Measurements from ENCODE around the gene NR4A2. TPM values are rescaled to one million over a fixed set of nuclear protein-coding genes. Genes with fewer than 3 reads are reported as not detected.

NR4A2 gene
- total RNA-seq, 1 experiment from 2014 or later, result 0.66 TPM

- 0 out of 2 replicates have a peak, but pooled peaks have one; percentile 32 for TF ChIP-seq ZNF232 (CRISPR knock-in tag; IDR thresholded peaks at IDR 0.05)
- TF ChIP-seq CREB1 (CRISPR knock-in tag; IDR thresholded peaks at IDR 0.05), result 0 out of 2 replicates have a peak, but pooled peaks have one; percentile 78
- no peak for TF ChIP-seq SMAD4 (CRISPR knock-in tag; IDR thresholded peaks at IDR 0.05)
- no peak for TF ChIP-seq AR (CRISPR knock-in tag; IDR thresholded peaks at IDR 0.05)
- TF ChIP-seq KAT7 (CRISPR knock-in tag; IDR thresholded peaks at IDR 0.05; ENCODE audit: borderline replicate concordance), result 0 out of 2 replicates have a peak, but pooled peaks have one; percentile 40
- no peak; the same call in 1 of the 2 replicates for TF ChIP-seq ZNF121 (CRISPR knock-in tag; IDR thresholded peaks at IDR 0.05)
- TF ChIP-seq SP1 (CRISPR knock-in tag; conservative IDR thresholded peaks at IDR 0.05), result no peak; the same call in 1 of the 2 replicates
- peak; percentile 26; the same call in 1 of the 2 replicates for TF ChIP-seq SMAD3 (CRISPR knock-in tag; IDR thresholded peaks at IDR 0.05; ENCODE audit: borderline replicate concordance)
- TF ChIP-seq, protein P1, sequence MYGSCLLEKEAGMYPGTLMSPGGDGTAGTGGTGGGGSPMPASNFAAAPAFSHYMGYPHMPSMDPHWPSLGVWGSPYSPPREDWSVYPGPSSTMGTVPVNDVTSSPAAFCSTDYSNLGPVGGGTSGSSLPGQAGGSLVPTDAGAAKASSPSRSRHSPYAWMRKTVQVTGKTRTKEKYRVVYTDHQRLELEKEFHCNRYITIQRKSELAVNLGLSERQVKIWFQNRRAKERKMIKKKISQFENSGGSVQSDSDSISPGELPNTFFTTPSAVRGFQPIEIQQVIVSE (CRISPR knock-in tag; IDR thresholded peaks at IDR 0.05; ENCODE audit: borderline replicate concordance), result no peak
- TF ChIP-seq NR1H2 (CRISPR knock-in tag; IDR thresholded peaks at IDR 0.05), result no peak
- no peak for TF ChIP-seq ESRRA (CRISPR knock-in tag; IDR thresholded peaks at IDR 0.05; ENCODE audit: borderline replicate concordance)
- TF ChIP-seq JUN (CRISPR knock-in tag; IDR thresholded peaks at IDR 0.05), result no peak
- peak; percentile 79; the same call in 1 of the 2 replicates for TF ChIP-seq ZBTB43 (CRISPR knock-in tag; IDR thresholded peaks at IDR 0.05)
- TF ChIP-seq, protein P2, sequence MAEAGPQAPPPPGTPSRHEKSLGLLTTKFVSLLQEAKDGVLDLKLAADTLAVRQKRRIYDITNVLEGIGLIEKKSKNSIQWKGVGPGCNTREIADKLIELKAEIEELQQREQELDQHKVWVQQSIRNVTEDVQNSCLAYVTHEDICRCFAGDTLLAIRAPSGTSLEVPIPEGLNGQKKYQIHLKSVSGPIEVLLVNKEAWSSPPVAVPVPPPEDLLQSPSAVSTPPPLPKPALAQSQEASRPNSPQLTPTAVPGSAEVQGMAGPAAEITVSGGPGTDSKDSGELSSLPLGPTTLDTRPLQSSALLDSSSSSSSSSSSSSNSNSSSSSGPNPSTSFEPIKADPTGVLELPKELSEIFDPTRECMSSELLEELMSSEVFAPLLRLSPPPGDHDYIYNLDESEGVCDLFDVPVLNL (CRISPR knock-in tag; IDR thresholded peaks at IDR 0.05; ENCODE audit: borderline replicate concordance, low read depth), result no peak
- no peak for TF ChIP-seq PRRX2 (CRISPR knock-in tag; IDR thresholded peaks at IDR 0.05)
- no peak for TF ChIP-seq TP53 (CRISPR knock-in tag; IDR thresholded peaks at IDR 0.05)
- TF ChIP-seq ZNF219 (CRISPR knock-in tag; IDR thresholded peaks at IDR 0.05; ENCODE audit: borderline replicate concordance), result no peak
- no peak for TF ChIP-seq ATF3 (CRISPR knock-in tag; conservative IDR thresholded peaks at IDR 0.05)
- TF ChIP-seq ARID4B (CRISPR knock-in tag; IDR thresholded peaks at IDR 0.05; ENCODE audit: borderline replicate concordance), result peak; percentile 68; the same call in 1 of the 2 replicates
Measured at GRCh38 chr2:156329031-156329926, 3.2 kb downstream of the NR4A2 start (continued).
